ENCODE results near the gene SLCO3A1.
A peak's percentile ranks its signal among the peaks of the same experiment; 100 is the strongest.
"Not testable (repeated sequence)": the region's sequence is repeated elsewhere in the genome, so short reads cannot be mapped to it uniquely, and the experiment has no call there.

SLCO3A1 gene

GRCh38 chr15:92061511-92062195 is 208.1 kb downstream of the SLCO3A1 start:
- DNase-seq (ENCODE audit: extremely low read depth in 1 of 2, low read depth in 1 of 2): no peak

GRCh38 chr15:92062505-92062904 is 209.0 kb downstream of the SLCO3A1 start:
- DNase-seq (ENCODE audit: extremely low read depth in 1 of 2, low read depth in 1 of 2): no peak

GRCh38 chr15:92068121-92068520 is 214.6 kb downstream of the SLCO3A1 start:
- no peak for DNase-seq (ENCODE audit: extremely low read depth in 1 of 2, low read depth in 1 of 2)

GRCh38 chr15:92069308-92070250 is 216.1 kb downstream of the SLCO3A1 start:
- peak; percentile 28 to 30 for DNase-seq (ENCODE audit: extremely low read depth in 1 of 2, low read depth in 1 of 2)

GRCh38 chr15:92070251-92070650 is 216.7 kb downstream of the SLCO3A1 start:
- DNase-seq (ENCODE audit: extremely low read depth in 1 of 2, low read depth in 1 of 2): not testable (repeated sequence)

GRCh38 chr15:92071045-92071634 is 217.6 kb downstream of the SLCO3A1 start:
- no peak for DNase-seq (ENCODE audit: extremely low read depth in 1 of 2, low read depth in 1 of 2)

- no peak for DNase-seq (ENCODE audit: extremely low read depth in 1 of 2, low read depth in 1 of 2)
Observed at GRCh38 chr15:92073044-92073785, 219.7 kb downstream of the SLCO3A1 start.

- no peak for DNase-seq (ENCODE audit: extremely low read depth in 1 of 2, low read depth in 1 of 2)
Observed at GRCh38 chr15:92074101-92074500, 220.6 kb downstream of the SLCO3A1 start.

- DNase-seq (ENCODE audit: extremely low read depth in 1 of 2, low read depth in 1 of 2): no peak
Observed at GRCh38 chr15:92074646-92075045, 221.1 kb downstream of the SLCO3A1 start.

GRCh38 chr15:92075764-92076163 is 222.3 kb downstream of the SLCO3A1 start:
- DNase-seq (ENCODE audit: extremely low read depth in 1 of 2, low read depth in 1 of 2): no peak

- DNase-seq (ENCODE audit: extremely low read depth in 1 of 2, low read depth in 1 of 2): no peak
Observed at GRCh38 chr15:92076541-92076940, 223.0 kb downstream of the SLCO3A1 start.

- peak; percentile 32 to 59 for DNase-seq (ENCODE audit: extremely low read depth in 1 of 2, low read depth in 1 of 2)
Observed at GRCh38 chr15:92077353-92078085, 224.0 kb downstream of the SLCO3A1 start.

- no peak for DNase-seq (ENCODE audit: extremely low read depth in 1 of 2, low read depth in 1 of 2)
Observed at GRCh38 chr15:92078270-92078669, 224.8 kb downstream of the SLCO3A1 start.

- DNase-seq (ENCODE audit: extremely low read depth in 1 of 2, low read depth in 1 of 2): no peak
Observed at GRCh38 chr15:92079047-92079446, 225.5 kb downstream of the SLCO3A1 start.

GRCh38 chr15:92079647-92080255 is 226.2 kb downstream of the SLCO3A1 start:
- no peak for DNase-seq (ENCODE audit: extremely low read depth in 1 of 2, low read depth in 1 of 2)

GRCh38 chr15:92082006-92082843 is 228.7 kb downstream of the SLCO3A1 start:
- DNase-seq (ENCODE audit: extremely low read depth in 1 of 2, low read depth in 1 of 2): no peak

- no peak for DNase-seq (ENCODE audit: extremely low read depth in 1 of 2, low read depth in 1 of 2)
Observed at GRCh38 chr15:92083190-92083589, 229.7 kb downstream of the SLCO3A1 start.

GRCh38 chr15:92087211-92087610 is 233.7 kb downstream of the SLCO3A1 start:
- DNase-seq (ENCODE audit: extremely low read depth in 1 of 2, low read depth in 1 of 2): no peak
